ENCODE data around the gene ARMS2.

Gene ARMS2

GRCh38 chr10:122454603-122455080 is at the start of gene ARMS2:
ARMS2 (plus strand) TSS chr10:122454653; CDS start chr10:122454728, 75 bp downstream.
- no peak for DNase-seq

GRCh38 chr10:122407375-122408125 is 46.9 kb upstream of the ARMS2 start:
- peak in 1 of 2 donors; percentile 67 for DNase-seq

- DNase-seq: no peak
These were observed 41.1 kb upstream of the ARMS2 start for GRCh38 chr10:122413327-122413726.

GRCh38 chr10:122417667-122418066 is 36.8 kb upstream of the ARMS2 start:
- DNase-seq: no peak

GRCh38 chr10:122419016-122419415 is 35.4 kb upstream of the ARMS2 start:
- DNase-seq: no peak

GRCh38 chr10:122419876-122420623 is 34.4 kb upstream of the ARMS2 start:
- DNase-seq: no peak

- DNase-seq: no peak
These were observed 33.8 kb upstream of the ARMS2 start for GRCh38 chr10:122420624-122421007.

GRCh38 chr10:122421054-122421625 is 33.3 kb upstream of the ARMS2 start:
- DNase-seq: no peak

GRCh38 chr10:122421742-122422141 is 32.7 kb upstream of the ARMS2 start:
- DNase-seq: no peak

GRCh38 chr10:122422266-122422989 is 32.0 kb upstream of the ARMS2 start:
- no peak for DNase-seq

- DNase-seq: no peak
These were observed 30.4 kb upstream of the ARMS2 start for GRCh38 chr10:122424059-122424458.

- DNase-seq: no peak
These were observed 27.6 kb upstream of the ARMS2 start for GRCh38 chr10:122426829-122427228.

GRCh38 chr10:122427280-122427679 is 27.2 kb upstream of the ARMS2 start:
- no peak for DNase-seq

GRCh38 chr10:122435212-122435827 is 19.1 kb upstream of the ARMS2 start:
- peak in 1 of 2 donors; percentile 55 for DNase-seq

GRCh38 chr10:122441961-122442360 is 12.5 kb upstream of the ARMS2 start:
- DNase-seq: no peak

- DNase-seq: no peak
These were observed 9.0 kb upstream of the ARMS2 start for GRCh38 chr10:122445469-122445868.

- no peak for DNase-seq
These were observed 8.5 kb upstream of the ARMS2 start for GRCh38 chr10:122445904-122446303.

- no peak for DNase-seq
These were observed 7.6 kb upstream of the ARMS2 start for GRCh38 chr10:122446668-122447423.

GRCh38 chr10:122448600-122448999 is 5.9 kb upstream of the ARMS2 start:
- no peak for DNase-seq

- DNase-seq: no peak
These were observed 5.3 kb upstream of the ARMS2 start for GRCh38 chr10:122449153-122449552.

GRCh38 chr10:122450353-122450990 is 4.0 kb upstream of the ARMS2 start:
- no peak for DNase-seq

All from hippocampal formation (tissue), 2 donors.